Mesodermal cell (in vitro differentiated cells): Measurements from ENCODE around the gene TBX15.
A peak's percentile ranks its signal among the peaks of the same experiment; 100 is the strongest.

ENCODE experiments used
- H3K27ac ChIP-seq: 2 replicates; pipeline ENCODE4 v1.7.0; 2013; ENCODE audit warnings: mild to moderate bottlenecking, low read depth, low read length, moderate library complexity; ENCODE audit not compliant: severe bottlenecking
- H3K36me3 ChIP-seq: 2 replicates; pipeline ENCODE4 v1.7.1; 2013; ENCODE audit warnings: mild to moderate bottlenecking, low read length, moderate library complexity; ENCODE audit not compliant: control insufficient read depth, insufficient read depth
- H3K4me1 ChIP-seq: one replicate; pipeline ENCODE4 v1.7.1; 2013; ENCODE audit warnings: mild to moderate bottlenecking, low read length; ENCODE audit not compliant: insufficient read depth, control insufficient read depth, poor library complexity, severe bottlenecking
- H3K4me3 ChIP-seq: 2 replicates; pipeline ENCODE4 v1.7.0; 2013; ENCODE audit warnings: low read length, control low read depth, mild to moderate bottlenecking; ENCODE audit not compliant: insufficient read depth, poor library complexity, severe bottlenecking; ENCODE audit errors: extremely low read depth
- H3K9me3 ChIP-seq: 2 replicates; pipeline ENCODE4 v1.7.1; 2013; ENCODE audit warnings: mild to moderate bottlenecking, low read length, moderate library complexity; ENCODE audit not compliant: control insufficient read depth
- WGBS, 2 experiments: methylation state at CpG; one replicate each; pipeline ENCODE4 v1.1.5; 2013; ENCODE audit warnings: missing lambda C conversion rate in 2 of 2; ENCODE audit not compliant: insufficient coverage in 2 of 2; 5-methylcytosine and 5-hydroxymethylcytosine counted together

The TBX15 gene

DNA sequence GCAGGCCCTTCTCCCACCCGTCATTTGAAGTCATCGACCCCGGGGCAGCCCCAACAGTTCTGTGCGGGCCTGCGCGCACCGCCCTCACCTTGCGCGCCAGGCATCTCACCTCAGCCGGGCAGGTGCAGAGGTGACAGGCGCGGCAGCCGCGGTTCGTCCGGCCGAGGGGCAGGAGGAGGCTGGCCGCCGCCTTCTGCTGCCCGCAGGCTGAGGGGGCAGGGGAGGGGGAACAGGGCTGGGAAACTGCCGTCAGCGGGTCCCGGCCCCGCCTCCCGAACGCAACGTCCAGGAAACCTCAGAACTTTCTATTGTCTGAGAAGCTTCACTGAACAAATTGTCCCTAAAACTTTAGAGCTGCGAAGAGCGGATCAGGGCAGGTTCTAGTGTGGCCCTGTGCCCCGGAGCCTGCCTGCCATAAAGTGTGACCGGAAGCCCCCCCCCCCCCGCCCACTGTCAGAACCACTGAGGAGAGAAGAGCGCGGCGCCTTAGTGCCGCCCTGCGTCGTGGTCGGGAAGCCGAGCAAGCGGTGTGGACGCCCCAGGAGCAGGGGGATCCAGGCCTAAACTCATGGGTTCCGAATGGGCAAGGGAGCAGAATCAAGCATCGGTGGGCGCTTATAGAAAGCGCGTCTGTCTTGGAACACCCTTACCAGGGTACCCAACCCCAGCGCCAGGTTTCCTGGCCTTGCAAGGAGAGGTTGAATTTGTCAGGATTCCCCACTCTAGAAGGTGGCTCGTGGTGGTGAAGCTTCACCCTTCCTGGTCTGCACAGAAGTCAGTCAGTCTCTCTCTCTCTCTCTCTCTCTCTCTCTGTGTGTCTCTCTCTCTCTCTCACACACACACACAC lies 13.3 kb upstream of the TBX15 start:
- no peaks in the 10 kb centered on the region for H3K36me3 ChIP-seq
- H3K4me1 ChIP-seq, result peaks cover 11% of the 10 kb centered on the region
- WGBS, 2 experiments, result 44 to 50% methylated on average over 17 to 45 of the region's 49 CpGs
- H3K27ac ChIP-seq, result no peak overlapping the region
- H3K9me3 ChIP-seq, result no peaks in the 10 kb centered on the region
- H3K4me3 ChIP-seq, result no peak overlapping the region

DNA sequence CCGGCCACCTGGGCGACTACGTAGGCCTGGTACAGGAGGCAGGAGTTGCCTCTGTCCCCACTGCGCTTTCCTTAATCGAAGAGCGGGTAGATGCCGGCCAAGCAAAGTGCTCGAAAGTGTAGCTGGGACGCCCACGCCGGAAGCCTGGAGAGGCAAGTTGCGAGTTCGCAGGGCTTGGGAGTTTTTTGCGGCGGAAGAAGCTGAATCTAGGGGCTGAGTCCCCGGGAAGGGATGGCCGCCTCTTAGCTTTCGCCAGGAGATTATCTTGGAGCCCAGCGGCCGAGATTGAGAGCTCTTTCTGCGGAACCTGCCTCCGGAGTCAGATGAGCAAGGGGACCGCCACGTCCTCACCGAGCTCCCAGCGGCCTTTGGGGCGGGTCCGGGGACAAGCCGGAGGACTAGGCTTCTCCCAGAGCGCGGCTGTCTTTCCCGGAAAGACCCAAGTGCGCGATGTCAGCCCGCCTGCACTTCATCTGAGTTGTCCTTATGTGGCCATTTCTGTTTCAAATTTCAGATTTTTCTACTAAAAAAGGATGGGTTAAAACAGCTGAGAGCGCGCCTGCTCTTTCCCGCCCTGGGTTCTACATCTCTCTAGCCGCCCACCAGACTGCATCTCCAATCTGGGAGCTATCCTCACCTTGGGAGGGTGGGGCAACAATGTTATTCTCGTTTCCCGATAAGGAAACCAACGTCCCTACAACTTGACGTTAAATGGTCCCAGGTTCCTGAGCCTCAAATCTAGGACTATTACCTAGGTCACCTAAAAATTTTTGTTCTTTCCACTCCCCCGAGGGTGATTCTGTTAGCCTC lies 12.4 kb upstream of the TBX15 start:
- Histone ChIP-seq H3K36me3 (no peaks in the 10 kb centered on the region), H3K9me3 (no peaks in the 10 kb centered on the region), H3K27ac (no peak overlapping the region), H3K4me3 (peak overlapping the region; percentile 14), H3K4me1 (peaks cover 11% of the 10 kb centered on the region)
- 50 to 53% methylated on average over 36 to 43 of the region's 44 CpGs for WGBS, 2 experiments

DNA sequence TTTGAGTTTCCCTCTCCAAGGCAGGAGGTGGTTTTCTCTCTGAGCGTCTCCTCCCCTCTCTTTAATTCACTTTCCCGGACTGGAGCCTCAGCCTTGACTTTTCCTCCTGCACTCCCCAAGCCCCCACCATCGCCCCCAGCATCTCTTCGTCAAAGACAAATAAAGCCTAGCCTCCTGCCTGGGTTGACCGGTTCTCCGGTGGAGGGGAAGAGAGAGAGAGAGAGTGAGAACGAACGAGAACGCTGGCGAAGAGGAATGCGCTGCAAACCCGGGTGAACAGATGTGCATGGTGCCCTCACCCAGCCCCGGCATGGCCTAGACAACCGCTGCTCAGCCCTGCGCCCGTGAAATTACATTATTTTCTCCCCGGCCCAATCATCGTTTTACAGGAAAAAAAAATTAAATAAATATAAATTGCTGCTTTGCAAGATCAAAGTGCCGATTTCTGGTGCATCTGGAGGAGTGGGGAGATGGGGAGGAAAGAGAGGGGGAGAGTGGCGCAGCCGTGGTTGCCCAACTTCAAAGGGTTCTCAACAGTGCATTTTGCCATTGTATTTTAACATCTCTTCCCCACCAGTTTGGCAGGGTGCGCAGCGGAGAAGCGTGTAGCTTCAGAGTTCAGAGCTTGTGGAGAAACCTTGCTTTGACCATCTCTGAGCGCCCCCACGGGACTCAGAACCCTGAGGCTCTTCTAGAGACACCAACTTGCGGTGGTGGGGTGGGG lies 11.4 kb upstream of the TBX15 start:
- Histone ChIP-seq H3K9me3 (no peaks in the 10 kb centered on the region), H3K4me3 (no peak overlapping the region), H3K27ac (no peak overlapping the region), H3K36me3 (no peaks in the 10 kb centered on the region), H3K4me1 (peaks cover 11% of the 10 kb centered on the region)
- 52 to 59% methylated on average over 11 to 12 of the region's 27 CpGs for WGBS, 2 experiments

DNA sequence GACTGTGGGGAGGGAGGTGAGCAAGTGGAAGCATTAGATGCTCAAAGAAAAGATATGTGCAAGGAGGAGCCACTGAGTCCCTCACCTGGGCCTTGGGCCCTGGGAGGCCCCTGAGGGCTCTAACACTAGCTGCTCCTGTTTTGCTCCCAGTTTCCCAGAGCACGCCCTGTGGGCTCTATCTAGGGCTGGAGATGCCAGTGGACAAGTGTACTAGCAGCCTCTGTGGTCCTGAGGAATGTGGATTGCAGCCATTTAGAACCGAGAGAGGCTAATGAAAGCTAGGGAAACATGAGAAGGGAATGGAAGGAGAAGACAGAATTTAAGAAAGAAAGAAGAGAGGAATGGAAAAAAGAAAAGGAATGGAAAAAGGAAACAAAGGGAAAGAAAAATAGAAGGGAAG lies 10.0 kb upstream of the TBX15 start:
- WGBS, 2 experiments, result 71 to 78% methylated on average over 2 of the region's 2 CpGs
- Histone ChIP-seq H3K36me3 (no peaks in the 10 kb centered on the region), H3K27ac (no peak overlapping the region), H3K4me3 (no peak overlapping the region), H3K4me1 (peaks cover 11% of the 10 kb centered on the region), H3K9me3 (no peaks in the 10 kb centered on the region)

DNA sequence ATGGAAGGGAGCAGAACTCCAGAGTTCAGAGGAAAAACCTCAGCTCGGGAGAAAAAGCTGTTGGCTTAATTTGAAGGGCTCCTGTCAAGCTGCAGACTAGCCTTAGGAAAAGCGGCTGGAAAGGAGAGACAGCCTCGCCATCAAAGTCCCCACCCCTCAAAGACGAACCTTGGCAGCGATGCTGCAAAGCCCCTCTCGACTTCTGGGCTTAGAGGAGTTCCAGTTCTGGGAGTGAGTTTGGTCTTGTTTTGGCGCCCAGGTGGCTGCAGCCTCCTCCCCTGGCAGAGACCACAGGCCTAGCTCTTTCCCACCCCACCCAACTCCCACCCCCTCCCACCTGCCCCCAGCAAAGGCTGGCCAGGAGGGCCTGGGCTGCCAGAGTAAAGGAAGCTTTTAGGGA lies 9.1 kb upstream of the TBX15 start:
- H3K4me3 ChIP-seq, result no peak overlapping the region
- H3K4me1 ChIP-seq, result peaks cover 2% of the 10 kb centered on the region
- 75 to 88% methylated on average over 1 to 6 of the region's 7 CpGs for WGBS, 2 experiments
- no peak overlapping the region for H3K27ac ChIP-seq
- no peaks in the 10 kb centered on the region for H3K9me3 ChIP-seq
- H3K36me3 ChIP-seq, result no peaks in the 10 kb centered on the region

DNA sequence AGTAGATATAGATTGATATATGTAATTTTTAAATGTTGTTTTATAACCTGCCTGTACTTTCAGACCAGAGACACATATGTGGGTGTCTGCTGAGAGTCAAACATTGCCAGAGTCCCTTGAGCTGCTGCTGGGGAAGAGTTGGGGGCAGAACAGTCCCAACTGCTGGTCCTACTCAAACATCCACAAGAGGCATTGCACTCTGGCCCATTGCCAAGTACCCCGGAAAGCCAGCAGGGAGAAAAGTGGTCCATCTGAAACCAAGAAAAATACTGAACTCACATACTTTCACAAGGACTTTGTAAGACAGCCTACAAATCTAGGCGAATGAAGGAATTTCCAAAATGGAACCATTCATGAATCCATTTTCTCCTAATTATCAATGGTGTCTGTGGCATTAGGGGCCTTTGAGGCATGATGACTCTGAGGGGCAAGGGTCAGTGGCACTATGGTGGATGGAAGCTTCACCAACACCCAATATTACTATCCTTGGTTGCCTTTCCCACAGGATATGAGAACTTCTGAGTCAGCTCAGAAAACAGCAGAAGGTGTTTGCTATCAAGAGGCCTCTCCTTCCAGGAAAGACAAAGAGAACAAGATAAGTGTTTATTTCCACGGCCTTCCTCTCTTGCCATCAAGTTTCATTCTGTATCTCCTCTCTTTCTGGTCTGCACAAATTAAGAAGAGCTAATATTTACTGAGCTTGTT lies 7.3 kb upstream of the TBX15 start:
- Histone ChIP-seq H3K9me3 (no peaks in the 10 kb centered on the region), H3K4me1 (peaks cover under 1% of the 10 kb centered on the region), H3K4me3 (no peak overlapping the region), H3K36me3 (no peaks in the 10 kb centered on the region), H3K27ac (no peak overlapping the region)
- WGBS, 2 experiments, result 80 to 100% methylated on average over 1 to 2 of the region's 3 CpGs

DNA sequence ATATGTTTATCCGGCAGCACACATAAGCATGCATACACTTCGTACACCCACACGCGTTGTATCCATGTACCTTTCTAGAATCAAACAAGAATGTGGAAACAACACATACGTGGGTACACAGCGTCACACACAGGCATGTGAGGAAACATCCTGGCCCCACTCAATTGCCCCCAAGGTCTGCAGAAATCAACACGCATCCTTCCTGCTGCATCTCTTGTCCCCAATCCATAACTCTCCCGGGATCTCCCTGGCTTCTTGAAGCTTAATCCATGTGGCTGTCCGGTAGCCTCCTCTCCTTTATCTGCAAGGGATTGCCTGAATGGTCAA lies 5.5 kb upstream of the TBX15 start:
- Histone ChIP-seq H3K36me3 (no peaks in the 10 kb centered on the region), H3K9me3 (no peaks in the 10 kb centered on the region), H3K4me3 (no peak overlapping the region), H3K4me1 (peaks cover 19% of the 10 kb centered on the region), H3K27ac (no peak overlapping the region)
- 65 to 72% methylated on average over 8 to 9 of the region's 9 CpGs for WGBS, 2 experiments

DNA sequence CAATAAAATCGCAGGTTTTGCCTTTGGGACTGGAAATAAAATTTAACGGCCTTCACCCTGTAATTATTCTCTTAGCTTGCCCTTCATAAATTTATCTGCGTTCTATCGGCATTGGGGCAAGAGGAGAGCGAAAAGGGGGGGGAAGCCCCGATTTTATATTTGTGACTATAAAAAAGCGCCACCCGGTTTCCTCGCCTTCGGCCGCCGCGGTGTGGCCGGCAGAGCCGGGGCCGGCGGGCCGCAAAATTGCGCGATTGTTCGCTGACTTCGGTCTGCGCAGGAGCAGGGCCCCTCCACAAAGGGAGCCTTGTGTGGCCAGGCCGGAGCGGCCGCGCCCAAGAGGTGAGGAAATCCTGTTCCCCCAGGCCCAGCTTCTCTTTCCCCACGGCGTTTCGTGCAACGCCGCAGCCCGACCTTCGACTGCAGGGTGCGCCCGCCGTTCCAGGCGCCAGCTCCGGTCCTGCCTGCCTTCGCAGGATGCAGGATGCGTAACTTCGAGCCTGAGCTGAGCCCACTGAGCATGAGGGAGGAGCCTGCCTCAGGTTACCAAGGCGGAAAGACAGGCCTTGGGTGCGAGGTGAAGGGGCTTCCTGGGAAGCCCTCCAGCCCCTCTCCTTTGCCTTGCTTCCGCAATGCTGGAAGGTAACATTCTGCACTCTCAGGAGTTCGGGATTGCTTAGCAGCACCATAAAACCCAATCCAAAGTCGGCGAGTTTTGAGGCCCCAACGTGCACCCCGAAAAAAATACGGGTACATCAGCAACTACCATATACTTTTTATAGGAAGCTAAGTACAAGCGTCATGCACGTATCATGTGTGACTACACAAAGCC lies 4.9 kb upstream of the TBX15 start:
- 58 to 65% methylated on average over 41 to 47 of the region's 53 CpGs for WGBS, 2 experiments
- H3K36me3 ChIP-seq, result no peaks in the 10 kb centered on the region
- peaks cover 22% of the 10 kb centered on the region for H3K4me1 ChIP-seq
- no peaks in the 10 kb centered on the region for H3K9me3 ChIP-seq
- H3K27ac ChIP-seq, result no peak overlapping the region
- no peak overlapping the region for H3K4me3 ChIP-seq

DNA sequence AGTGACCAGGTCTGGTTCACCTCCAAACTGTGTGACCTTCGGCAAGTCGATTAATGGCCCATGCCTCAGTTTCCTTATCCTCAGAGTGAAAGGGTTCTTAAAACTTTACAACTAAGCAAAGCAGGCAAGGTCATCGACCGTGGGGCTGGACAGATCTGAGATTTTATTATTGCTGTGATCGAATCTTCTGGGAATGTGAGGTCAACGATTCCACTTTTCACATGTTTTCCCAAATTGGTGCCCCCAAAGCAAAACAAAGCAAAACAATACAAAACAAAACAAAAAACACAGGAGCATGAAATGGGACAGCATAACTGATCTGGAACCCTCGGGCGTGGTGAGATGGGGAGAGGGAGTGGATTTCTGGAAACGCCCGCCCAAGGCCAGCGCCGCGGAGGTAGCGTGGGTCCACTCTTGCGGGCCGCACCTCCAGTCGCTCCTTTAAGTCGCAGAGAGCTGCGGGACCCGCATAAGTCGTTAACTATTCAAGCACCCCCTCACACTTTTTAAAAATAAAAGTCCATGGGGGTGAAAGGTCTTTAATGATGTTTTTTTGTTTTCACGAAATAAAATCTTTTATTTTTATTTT lies 4.2 kb upstream of the TBX15 start:
- Histone ChIP-seq H3K4me3 (no peak overlapping the region), H3K9me3 (no peaks in the 10 kb centered on the region), H3K4me1 (peaks cover 22% of the 10 kb centered on the region), H3K27ac (no peak overlapping the region), H3K36me3 (no peaks in the 10 kb centered on the region)
- 77 to 83% methylated on average over 7 to 8 of the region's 22 CpGs for WGBS, 2 experiments
